B cell (primary cell): ENCODE results near the gene CDS2.

Experiments used
- CTCF ChIP-seq: fragments of 200-600 bp; IDR thresholded peaks from one replicate; pipeline ENCODE4 v1.8.0; 2022; ENCODE audit warnings: antibody characterized with exemption, mild to moderate bottlenecking
- EZH2 ChIP-seq: IDR thresholded peaks from 2 replicates; pipeline ENCODE4 v1.6.1; 2012; ENCODE audit warnings: borderline replicate concordance, low read depth, mild to moderate bottlenecking, moderate library complexity, low read length; ENCODE audit not compliant: insufficient read depth, poor library complexity, severe bottlenecking

DNA sequence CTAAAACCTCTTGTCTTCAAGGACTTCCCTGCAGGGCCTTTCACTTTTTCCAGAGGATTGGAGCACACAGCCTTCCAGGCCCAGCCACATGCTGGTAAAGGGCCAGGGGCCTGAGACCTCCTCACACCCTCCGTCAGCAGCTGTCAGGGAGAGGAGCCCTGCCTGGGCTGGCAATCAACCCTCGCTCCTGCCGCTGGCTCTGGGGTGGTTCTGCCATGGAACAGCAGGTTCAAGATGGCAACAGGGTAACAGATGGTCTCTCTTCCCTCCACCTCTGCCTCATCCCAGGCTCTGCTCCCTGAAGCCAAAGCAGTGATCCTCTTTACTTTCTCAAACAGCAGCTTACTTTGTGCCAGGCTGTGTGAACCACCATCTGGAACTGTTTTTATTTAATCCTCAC is 30.9 kb upstream of the CDS2 start:
- TF ChIP-seq EZH2 = no peak
- no peak for TF ChIP-seq CTCF
